ENCODE results near the gene GNB3.

GRCh38 chr12:6883683-6884082 lies 43.0 kb downstream of the GNB3 start:
- no peak for TF ChIP-seq RAD21 (conservative IDR thresholded peaks at IDR 0.05 in 1 of 2, IDR thresholded peaks at IDR 0.05 in 1 of 2)
- TF ChIP-seq MYC (IDR thresholded peaks at IDR 0.05; ENCODE audit: borderline replicate concordance, low read length), result no peak
- TF ChIP-seq PHF8 (IDR thresholded peaks at IDR 0.05; ENCODE audit: borderline replicate concordance, low read depth), result no peak
- TF ChIP-seq POLR2AphosphoS2 (conservative IDR thresholded peaks at IDR 0.05; ENCODE audit: low read length), result no peak
- TF ChIP-seq CTCF (IDR thresholded peaks at IDR 0.05), result no peak
- TF ChIP-seq TP53 (CRISPR knock-in tag; IDR thresholded peaks at IDR 0.05), result no peak
- no peak for TF ChIP-seq REST (IDR thresholded peaks at IDR 0.05)
- no peak for TF ChIP-seq POLR2A (IDR thresholded peaks at IDR 0.05; ENCODE audit: low read length)
- TF ChIP-seq JUN (IDR thresholded peaks at IDR 0.05), result no peak
- no peak for TF ChIP-seq KDM1A (IDR thresholded peaks at IDR 0.05; ENCODE audit: low read depth)
- no peak for TF ChIP-seq EP300 (IDR thresholded peaks at IDR 0.05)
- no peak for TF ChIP-seq SREBF2 (IDR thresholded peaks at IDR 0.05)
- no peak for TF ChIP-seq FOSL2 (IDR thresholded peaks at IDR 0.05)
- TF ChIP-seq FOSL2 (CRISPR knock-in tag; IDR thresholded peaks at IDR 0.05), result no peak
- TF ChIP-seq SMC3 (IDR thresholded peaks at IDR 0.05), result no peak
